SK-N-SH (cell line): ENCODE results near the gene LRMDA. TPM values are rescaled to one million over a fixed set of nuclear protein-coding genes. Genes with fewer than 3 reads are reported as not detected.

Experiments
- CTCF ChIA-PET: fragments of 300-600, 350-600 bp; formaldehyde crosslinking; extraction: SDS; loops from one replicate; lab custom pipeline; 2021; lab: Yijun Ruan, JAX
- POLR2A ChIA-PET: fragments of 350-600 bp; sonication (Branson Sonifier 250); formaldehyde crosslinking; extraction: SDS; loops from one replicate; lab custom pipeline; 2020; ENCODE audit warnings: antibody characterized with exemption, inconsistent platforms; lab: Yijun Ruan, JAX
- DNase-seq: peaks from one replicate; pipeline ENCODE4 v3.0.0; 2012
- H2AFZ ChIP-seq: fragments of 200-600 bp; sonication (generic); 2 replicates; pipeline ENCODE4 v1.8.1; 2016; ENCODE audit warnings: antibody characterized with exemption, mild to moderate bottlenecking, low read depth
- H3F3A ChIP-seq: fragments of 200-600 bp; sonication (generic); replicated peaks from 2 replicates; pipeline ENCODE3; 2016; ENCODE audit warnings: antibody characterized with exemption, mild to moderate bottlenecking; ENCODE audit not compliant: insufficient read depth
- H3K27ac ChIP-seq, 2 experiments: fragments of 200-500 bp in 1 of 2; fragments of 200-600 bp in 1 of 2; sonication (Bioruptor generic) in 1 of 2; sonication (generic), shearing (Covaris generic) in 1 of 2; 2 replicates each; pipeline versions ENCODE4 v1.5.1 to v1.6.1; 2014 to 2016; ENCODE audit warnings: low read depth in 2 of 2, inconsistent platforms in 1 of 2, low read length in 1 of 2, mild to moderate bottlenecking in 1 of 2, mixed read lengths in 1 of 2
- H3K27me3 ChIP-seq: fragments of 200-600 bp; sonication (generic), shearing (Covaris generic); 2 replicates; pipeline ENCODE4 v1.6.1; 2016; ENCODE audit warnings: mixed run types; ENCODE audit not compliant: insufficient read depth
- H3K36me3 ChIP-seq, 2 experiments: fragments of 200-500 bp in 1 of 2; fragments of 200-600 bp in 1 of 2; sonication (Bioruptor generic) in 1 of 2; sonication (generic) in 1 of 2; replicated peaks in 1 of 2; 2 replicates each; pipeline versions ENCODE3 to v1.5.1; 2014 to 2016; ENCODE audit warnings: low read length in 1 of 2, mild to moderate bottlenecking in 1 of 2; ENCODE audit not compliant: insufficient read depth in 2 of 2, control insufficient read depth in 1 of 2
- H3K4me1 ChIP-seq, 2 experiments: fragments of 200-500 bp in 1 of 2; fragments of 200-600 bp in 1 of 2; sonication (Bioruptor generic) in 1 of 2; sonication (generic), shearing (Covaris generic) in 1 of 2; 2 replicates each; pipeline versions ENCODE4 v1.5.1 to v1.6.1; 2014 to 2016; ENCODE audit warnings: low read depth in 1 of 2, low read length in 1 of 2, mixed run types in 1 of 2; ENCODE audit not compliant: insufficient read depth in 2 of 2, control insufficient read depth in 1 of 2
- H3K4me2 ChIP-seq: fragments of 200-600 bp; sonication (generic), shearing (Covaris generic); 2 replicates; pipeline ENCODE4 v1.6.1; 2017; ENCODE audit warnings: mixed run types
- H3K4me3 ChIP-seq, 2 experiments: fragments of 200-500 bp in 1 of 2; fragments of 200-600 bp in 1 of 2; sonication (Bioruptor generic) in 1 of 2; sonication (generic), shearing (Covaris generic) in 1 of 2; 2 replicates each; pipeline versions ENCODE4 v1.5.1 to v1.8.1; 2014 to 2016; ENCODE audit warnings: low read depth in 2 of 2, inconsistent platforms in 1 of 2, low read length in 1 of 2, mild to moderate bottlenecking in 1 of 2, mixed read lengths in 1 of 2, moderate library complexity in 1 of 2
- H3K79me2 ChIP-seq: fragments of 200-600 bp; sonication (generic); 2 replicates; pipeline ENCODE4 v1.8.1; 2017; ENCODE audit warnings: mild to moderate bottlenecking; ENCODE audit not compliant: insufficient read depth
- H3K9ac ChIP-seq: fragments of 200-600 bp; sonication (generic); 2 replicates; pipeline ENCODE4 v1.6.1; 2017; ENCODE audit warnings: mixed run types
- H3K9me2 ChIP-seq: fragments of 200-600 bp; sonication (generic); 2 replicates; pipeline ENCODE4 v1.6.1; 2017; ENCODE audit warnings: mixed run types
- H3K9me3 ChIP-seq: fragments of 200-600 bp; sonication (generic); 2 replicates; pipeline ENCODE4 v1.6.1; 2017; ENCODE audit warnings: mixed run types, mild to moderate bottlenecking, moderate library complexity
- H4K20me1 ChIP-seq: fragments of 200-600 bp; sonication (generic); 2 replicates; pipeline ENCODE4 v1.6.1; 2017; ENCODE audit warnings: mild to moderate bottlenecking, mixed run types; ENCODE audit not compliant: insufficient read depth
- ELF1 ChIP-seq: IDR thresholded peaks from 2 replicates; pipeline ENCODE4 v1.4.0; 2012
- EZH2phosphoT487 ChIP-seq: fragments of 200-600 bp; sonication (generic); IDR thresholded peaks from 2 replicates; pipeline ENCODE4 v1.6.1; 2017; ENCODE audit warnings: low read depth, mixed run types, mild to moderate bottlenecking, antibody characterized with exemption, moderate library complexity, borderline replicate concordance
- FOXM1 ChIP-seq: IDR thresholded peaks from 2 replicates; pipeline ENCODE4 v1.4.0; 2012; ENCODE audit warnings: low read depth, mild to moderate bottlenecking
- IRF3 ChIP-seq: fragments of 150-350 bp; IDR thresholded peaks from 2 replicates; pipeline ENCODE4 v1.6.1; 2016; ENCODE audit warnings: mild to moderate bottlenecking, low read depth, low read length
- MEF2A ChIP-seq: IDR thresholded peaks from 2 replicates; pipeline ENCODE4 v1.4.0; 2012; ENCODE audit warnings: low read depth, borderline replicate concordance
- NRF1 ChIP-seq: IDR thresholded peaks from 2 replicates; pipeline ENCODE4 v1.6.1; 2012; ENCODE audit warnings: low read depth, mild to moderate bottlenecking, low read length
- PBX3 ChIP-seq: IDR thresholded peaks from 2 replicates; pipeline ENCODE4; 2012
- RCOR1 ChIP-seq: fragments of 150-350 bp; IDR thresholded peaks from 2 replicates; pipeline ENCODE4 v1.6.1; 2017; ENCODE audit warnings: antibody characterized with exemption, low read length
- RFX5 ChIP-seq: IDR thresholded peaks from 2 replicates; pipeline ENCODE4 v1.6.1; 2012; ENCODE audit warnings: mild to moderate bottlenecking, improper control_type of control experiment, low read length
- RXRA ChIP-seq: IDR thresholded peaks from 2 replicates; pipeline ENCODE4 v1.4.0; 2012; ENCODE audit warnings: low read depth, mild to moderate bottlenecking, borderline replicate concordance
- SMC3 ChIP-seq: IDR thresholded peaks from 2 replicates; pipeline ENCODE4 v1.6.1; 2012; ENCODE audit warnings: low read depth, low read length, improper control_type of control experiment
- TAF1 ChIP-seq: IDR thresholded peaks from 2 replicates; pipeline ENCODE4 v1.6.1; 2012; ENCODE audit warnings: low read depth, mild to moderate bottlenecking, low read length, moderate library complexity, borderline replicate concordance
- TEAD4 ChIP-seq: IDR thresholded peaks from 2 replicates; pipeline ENCODE4 v1.4.0; 2012; ENCODE audit warnings: mild to moderate bottlenecking, borderline replicate concordance; ENCODE audit not compliant: insufficient read depth
- USF1 ChIP-seq: IDR thresholded peaks from 2 replicates; pipeline ENCODE4 v1.4.0; 2012; ENCODE audit warnings: low read depth, borderline replicate concordance
- WGBS: methylation state at CpG from one replicate; pipeline ENCODE4 v1.1.6; 2017; ENCODE audit warnings: low lambda C conversion rate; 5-methylcytosine and 5-hydroxymethylcytosine counted together
- polyA plus RNA-seq, 3 experiments: library from polyadenylated mRNA; depleted of rRNA; stranded (reverse); fragments of >200 nt; gene quantifications; 2 replicates each; pipeline ENCODE4 v1.2.3, GENCODE V29; 2012
- TF ChIP-seq, protein P1 (sequence below): IDR thresholded peaks from 2 replicates; pipeline ENCODE4 v1.6.1; 2012; ENCODE audit warnings: mild to moderate bottlenecking, low read depth, low read length, moderate library complexity
- TF ChIP-seq, protein P2 (sequence below): fragments of 150-350 bp; IDR thresholded peaks from 2 replicates; pipeline ENCODE4 v1.6.1; 2017; ENCODE audit warnings: antibody characterized with exemption, low read length, low read depth, borderline replicate concordance

The LRMDA gene
- polyA plus RNA-seq, 1 of the 3 experiments (the other 2 are of a cell fraction) = 0.95 TPM

GRCh38 chr10:76403912-76404311, 972.5 kb downstream of the LRMDA start:
- H3K4me2 ChIP-seq = no peak overlapping the region
- H3K27me3 ChIP-seq = no peaks in the 10 kb centered on the region
- no peaks in the 10 kb centered on the region for H3K36me3 ChIP-seq
- CTCF ChIA-PET = no interaction called here
- H3K9me3 ChIP-seq = no peaks in the 10 kb centered on the region
- no peaks in the 10 kb centered on the region for H3K9me2 ChIP-seq
- no peak for DNase-seq
- H3K4me1 ChIP-seq = peaks cover 0 to 6% of the 10 kb centered on the region in 2 experiments; a peak in 1 of 4 replicates
- no peak overlapping the region for H3K4me3 ChIP-seq
- H3K79me2 ChIP-seq = no peaks in the 10 kb centered on the region
- no peak overlapping the region for H3K9ac ChIP-seq
- no peaks in the 10 kb centered on the region for H3F3A ChIP-seq
- 89% methylated on average over 4 of the region's 4 CpGs for WGBS
- H4K20me1 ChIP-seq = no peaks in the 10 kb centered on the region
- POLR2A ChIA-PET = no interaction called here
- H3K27ac ChIP-seq = no peak overlapping the region
- no peak for TF ChIP-seq ELF1
- TF ChIP-seq RFX5 = no peak
- TF ChIP-seq TAF1 = no peak
- no peak for TF ChIP-seq IRF3
- no peak for TF ChIP-seq RCOR1
- TF ChIP-seq, protein P1, sequence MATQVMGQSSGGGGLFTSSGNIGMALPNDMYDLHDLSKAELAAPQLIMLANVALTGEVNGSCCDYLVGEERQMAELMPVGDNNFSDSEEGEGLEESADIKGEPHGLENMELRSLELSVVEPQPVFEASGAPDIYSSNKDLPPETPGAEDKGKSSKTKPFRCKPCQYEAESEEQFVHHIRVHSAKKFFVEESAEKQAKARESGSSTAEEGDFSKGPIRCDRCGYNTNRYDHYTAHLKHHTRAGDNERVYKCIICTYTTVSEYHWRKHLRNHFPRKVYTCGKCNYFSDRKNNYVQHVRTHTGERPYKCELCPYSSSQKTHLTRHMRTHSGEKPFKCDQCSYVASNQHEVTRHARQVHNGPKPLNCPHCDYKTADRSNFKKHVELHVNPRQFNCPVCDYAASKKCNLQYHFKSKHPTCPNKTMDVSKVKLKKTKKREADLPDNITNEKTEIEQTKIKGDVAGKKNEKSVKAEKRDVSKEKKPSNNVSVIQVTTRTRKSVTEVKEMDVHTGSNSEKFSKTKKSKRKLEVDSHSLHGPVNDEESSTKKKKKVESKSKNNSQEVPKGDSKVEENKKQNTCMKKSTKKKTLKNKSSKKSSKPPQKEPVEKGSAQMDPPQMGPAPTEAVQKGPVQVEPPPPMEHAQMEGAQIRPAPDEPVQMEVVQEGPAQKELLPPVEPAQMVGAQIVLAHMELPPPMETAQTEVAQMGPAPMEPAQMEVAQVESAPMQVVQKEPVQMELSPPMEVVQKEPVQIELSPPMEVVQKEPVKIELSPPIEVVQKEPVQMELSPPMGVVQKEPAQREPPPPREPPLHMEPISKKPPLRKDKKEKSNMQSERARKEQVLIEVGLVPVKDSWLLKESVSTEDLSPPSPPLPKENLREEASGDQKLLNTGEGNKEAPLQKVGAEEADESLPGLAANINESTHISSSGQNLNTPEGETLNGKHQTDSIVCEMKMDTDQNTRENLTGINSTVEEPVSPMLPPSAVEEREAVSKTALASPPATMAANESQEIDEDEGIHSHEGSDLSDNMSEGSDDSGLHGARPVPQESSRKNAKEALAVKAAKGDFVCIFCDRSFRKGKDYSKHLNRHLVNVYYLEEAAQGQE = no peak
- TF ChIP-seq FOXM1 = no peak
- no peak for TF ChIP-seq TEAD4
- TF ChIP-seq, protein P2, sequence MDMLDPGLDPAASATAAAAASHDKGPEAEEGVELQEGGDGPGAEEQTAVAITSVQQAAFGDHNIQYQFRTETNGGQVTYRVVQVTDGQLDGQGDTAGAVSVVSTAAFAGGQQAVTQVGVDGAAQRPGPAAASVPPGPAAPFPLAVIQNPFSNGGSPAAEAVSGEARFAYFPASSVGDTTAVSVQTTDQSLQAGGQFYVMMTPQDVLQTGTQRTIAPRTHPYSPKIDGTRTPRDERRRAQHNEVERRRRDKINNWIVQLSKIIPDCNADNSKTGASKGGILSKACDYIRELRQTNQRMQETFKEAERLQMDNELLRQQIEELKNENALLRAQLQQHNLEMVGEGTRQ = no peak
- no peak for TF ChIP-seq SMC3
- no peak for TF ChIP-seq USF1
- no peak for TF ChIP-seq MEF2A
- TF ChIP-seq NRF1 = no peak
- no peak for TF ChIP-seq RXRA
- TF ChIP-seq PBX3 = no peak
- TF ChIP-seq EZH2phosphoT487 = no peak
- H2AFZ ChIP-seq = no peak overlapping the region
